ENCODE data around the gene YTHDC2. TPM values are rescaled to one million over a fixed set of nuclear protein-coding genes. Genes with fewer than 3 reads are reported as not detected.

YTHDC2 gene
- polyA plus RNA-seq (ENCODE audit: low read depth in 6 of 6), result 10 to 100 TPM in 5 of 6 donors, 1 to 10 TPM in 1; 8.1 to 20.0 (median 15.0) TPM

GRCh38 chr5:113513384-113514288, at the start of gene YTHDC2:
Gene YTHDC2, plus strand, starts transcription at chr5:113513694. Its CDS starts 202 bp downstream, at chr5:113513896.
- peaks cover 23 to 28% (median 23%) of the 10 kb centered on the region in 3 donors for H3K4me1 Mint-ChIP-seq
- peak; percentile 89 for DNase-seq
- ATAC-seq (ENCODE audit: low read depth in 2 of 2), result peak; percentile 95
- H3K27ac Mint-ChIP-seq, result peak within 1 kb of the TSS; percentile 93 to 98 (median 97)
- H3K27me3 Mint-ChIP-seq, result peaks cover 16 to 29% (median 16%) of the 10 kb centered on the region in 3 donors
- H3K36me3 Mint-ChIP-seq, result peaks cover 0 to 4% of the 10 kb centered on the region in 2 donors
- H3K4me3 Mint-ChIP-seq, result peak within 1 kb of the TSS; percentile 85 to 97 (median 94)
- H3K9me3 Mint-ChIP-seq, result no peaks in the 10 kb centered on the region

GRCh38 chr5:113474100-113474728, 39.3 kb upstream of the YTHDC2 start:
- Mint-ChIP-seq H3K9me3 (peaks cover 0 to 9% (median 5%) of the 10 kb centered on the region in 7 donors), H3K4me3 (no peak overlapping the region), H3K36me3 (no peaks in the 10 kb centered on the region), H3K27ac (peak overlapping the region in 3 of 6 donors; percentile 8 to 77 (median 44)), H3K27me3 (peaks cover 24 to 45% (median 28%) of the 10 kb centered on the region in 3 donors), H3K4me1 (no peaks in the 10 kb centered on the region)
- no peak for ATAC-seq (ENCODE audit: low read depth in 2 of 2)
- DNase-seq, result no peak

GRCh38 chr5:113478691-113479090, 34.8 kb upstream of the YTHDC2 start:
- Mint-ChIP-seq H3K4me3 (no peak overlapping the region), H3K9me3 (peaks cover 0 to 6% (median 0%) of the 10 kb centered on the region in 7 donors), H3K27ac (no peak overlapping the region), H3K4me1 (no peaks in the 10 kb centered on the region), H3K27me3 (peaks cover 32 to 52% (median 32%) of the 10 kb centered on the region in 3 donors), H3K36me3 (no peaks in the 10 kb centered on the region)
- no peak for DNase-seq
- no peak for ATAC-seq (ENCODE audit: low read depth in 2 of 2)

- H3K27ac Mint-ChIP-seq, result no peak overlapping the region
- no peaks in the 10 kb centered on the region for H3K36me3 Mint-ChIP-seq
- ATAC-seq (ENCODE audit: low read depth in 2 of 2) (no peak), DNase-seq (no peak)
- H3K4me3 Mint-ChIP-seq, result no peak overlapping the region
- peaks cover 0 to 6% (median 0%) of the 10 kb centered on the region in 7 donors for H3K9me3 Mint-ChIP-seq
- no peaks in the 10 kb centered on the region for H3K4me1 Mint-ChIP-seq
- peaks cover 31 to 57% (median 38%) of the 10 kb centered on the region in 3 donors for H3K27me3 Mint-ChIP-seq
Measured at GRCh38 chr5:113480243-113480642, 33.3 kb upstream of the YTHDC2 start.

GRCh38 chr5:113487416-113487780, 26.1 kb upstream of the YTHDC2 start:
- peaks cover 0 to 17% (median 15%) of the 10 kb centered on the region in 3 donors for H3K4me1 Mint-ChIP-seq
- H3K36me3 Mint-ChIP-seq, result peaks cover 11 to 21% of the 10 kb centered on the region in 2 donors
- no peak for ATAC-seq (ENCODE audit: low read depth in 2 of 2)
- peaks cover 12 to 30% (median 27%) of the 10 kb centered on the region in 7 donors for H3K9me3 Mint-ChIP-seq
- no peak overlapping the region for H3K27ac Mint-ChIP-seq
- peaks cover 69 to 89% (median 81%) of the 10 kb centered on the region in 3 donors for H3K27me3 Mint-ChIP-seq
- peak overlapping the region; percentile 64 to 91 (median 70) for H3K4me3 Mint-ChIP-seq
- DNase-seq, result no peak

- H3K36me3 Mint-ChIP-seq, result peaks cover 11 to 21% of the 10 kb centered on the region in 2 donors
- ATAC-seq (ENCODE audit: low read depth in 2 of 2) (peak; percentile 50 to 55), DNase-seq (peak; percentile 9)
- peaks cover 12 to 30% (median 27%) of the 10 kb centered on the region in 7 donors for H3K9me3 Mint-ChIP-seq
- peaks cover 0 to 17% (median 15%) of the 10 kb centered on the region in 3 donors for H3K4me1 Mint-ChIP-seq
- H3K4me3 Mint-ChIP-seq, result peak within 1 kb of the TSS; percentile 64 to 91 (median 70)
- no peak within 1 kb of the TSS for H3K27ac Mint-ChIP-seq
- peaks cover 71 to 88% (median 80%) of the 10 kb centered on the region in 3 donors for H3K27me3 Mint-ChIP-seq
Measured at GRCh38 chr5:113487781-113488644, 25.5 kb upstream of the YTHDC2 start, which contains the start of gene MCC. Gene MCC, minus strand, starts transcription at chr5:113488453.

GRCh38 chr5:113488645-113489184, 24.8 kb upstream of the YTHDC2 start:
- H3K9me3 Mint-ChIP-seq, result peaks cover 12 to 32% (median 27%) of the 10 kb centered on the region in 7 donors
- peaks cover 68 to 83% (median 73%) of the 10 kb centered on the region in 3 donors for H3K27me3 Mint-ChIP-seq
- H3K36me3 Mint-ChIP-seq, result peaks cover 11 to 21% of the 10 kb centered on the region in 2 donors
- ATAC-seq (ENCODE audit: low read depth in 2 of 2) (no peak), DNase-seq (no peak)
- no peak overlapping the region for H3K27ac Mint-ChIP-seq
- H3K4me1 Mint-ChIP-seq, result peaks cover 0 to 17% (median 15%) of the 10 kb centered on the region in 3 donors
- peak overlapping the region; percentile 50 to 82 (median 69) for H3K4me3 Mint-ChIP-seq

GRCh38 chr5:113489299-113489698, 24.2 kb upstream of the YTHDC2 start:
- peaks cover 12 to 32% (median 27%) of the 10 kb centered on the region in 7 donors for H3K9me3 Mint-ChIP-seq
- H3K27ac Mint-ChIP-seq, result no peak overlapping the region
- peaks cover 11 to 21% of the 10 kb centered on the region in 2 donors for H3K36me3 Mint-ChIP-seq
- DNase-seq (no peak), ATAC-seq (ENCODE audit: low read depth in 2 of 2) (no peak)
- H3K4me3 Mint-ChIP-seq, result peak overlapping the region in 3 of 8 donors; percentile 62 to 69 (median 69)
- peaks cover 65 to 77% (median 68%) of the 10 kb centered on the region in 3 donors for H3K27me3 Mint-ChIP-seq
- peaks cover 0 to 17% (median 15%) of the 10 kb centered on the region in 3 donors for H3K4me1 Mint-ChIP-seq

- H3K27ac Mint-ChIP-seq, result no peak overlapping the region
- peaks cover 11 to 21% of the 10 kb centered on the region in 2 donors for H3K36me3 Mint-ChIP-seq
- H3K4me3 Mint-ChIP-seq, result peak overlapping the region in 2 of 8 donors; percentile 9 to 59
- ATAC-seq (ENCODE audit: low read depth in 2 of 2) (no peak), DNase-seq (no peak)
- H3K27me3 Mint-ChIP-seq, result peaks cover 57 to 68% (median 57%) of the 10 kb centered on the region in 3 donors
- H3K9me3 Mint-ChIP-seq, result peaks cover 12 to 32% (median 27%) of the 10 kb centered on the region in 7 donors
- peaks cover 0 to 17% (median 15%) of the 10 kb centered on the region in 3 donors for H3K4me1 Mint-ChIP-seq
Measured at GRCh38 chr5:113490317-113490716, 23.2 kb upstream of the YTHDC2 start.

- H3K27ac Mint-ChIP-seq, result no peak overlapping the region
Measured at GRCh38 chr5:113491022-113491421, 22.5 kb upstream of the YTHDC2 start.

GRCh38 chr5:113493446-113493845, 20.0 kb upstream of the YTHDC2 start:
- DNase-seq, result no peak
- Mint-ChIP-seq H3K4me3 (no peak overlapping the region), H3K4me1 (peaks cover 0 to 6% (median 2%) of the 10 kb centered on the region in 3 donors), H3K36me3 (peaks cover 11 to 21% of the 10 kb centered on the region in 2 donors), H3K27ac (no peak overlapping the region), H3K27me3 (peaks cover 35 to 58% (median 57%) of the 10 kb centered on the region in 3 donors), H3K9me3 (peaks cover 12 to 32% (median 24%) of the 10 kb centered on the region in 7 donors)
- ATAC-seq (ENCODE audit: low read depth in 2 of 2), result no peak

More at GRCh38 chr5:113491022-113491421, 22.5 kb upstream of the YTHDC2 start:
- H3K9me3 Mint-ChIP-seq, result peaks cover 12 to 32% (median 27%) of the 10 kb centered on the region in 7 donors
- ATAC-seq (ENCODE audit: low read depth in 2 of 2) (no peak), DNase-seq (no peak)
- peaks cover 0 to 17% (median 15%) of the 10 kb centered on the region in 3 donors for H3K4me1 Mint-ChIP-seq
- peaks cover 50 to 67% (median 51%) of the 10 kb centered on the region in 3 donors for H3K27me3 Mint-ChIP-seq
- no peak overlapping the region for H3K4me3 Mint-ChIP-seq
- peaks cover 11 to 21% of the 10 kb centered on the region in 2 donors for H3K36me3 Mint-ChIP-seq

- DNase-seq, result no peak
- H3K4me1 Mint-ChIP-seq, result no peaks in the 10 kb centered on the region
- peaks cover 28 to 56% (median 54%) of the 10 kb centered on the region in 3 donors for H3K27me3 Mint-ChIP-seq
- no peak overlapping the region for H3K27ac Mint-ChIP-seq
- peaks cover 0 to 8% of the 10 kb centered on the region in 2 donors for H3K36me3 Mint-ChIP-seq
- H3K9me3 Mint-ChIP-seq, result peaks cover 6 to 25% (median 12%) of the 10 kb centered on the region in 7 donors
- ATAC-seq (ENCODE audit: low read depth in 2 of 2), result no peak
- H3K4me3 Mint-ChIP-seq, result no peak overlapping the region
Measured at GRCh38 chr5:113495422-113495841, 18.1 kb upstream of the YTHDC2 start.

All from naive B cell (primary cell).